ENCODE data around the gene SDS.
A peak's percentile ranks its signal among the peaks of the same experiment; 100 is the strongest.

Gene SDS

DNA sequence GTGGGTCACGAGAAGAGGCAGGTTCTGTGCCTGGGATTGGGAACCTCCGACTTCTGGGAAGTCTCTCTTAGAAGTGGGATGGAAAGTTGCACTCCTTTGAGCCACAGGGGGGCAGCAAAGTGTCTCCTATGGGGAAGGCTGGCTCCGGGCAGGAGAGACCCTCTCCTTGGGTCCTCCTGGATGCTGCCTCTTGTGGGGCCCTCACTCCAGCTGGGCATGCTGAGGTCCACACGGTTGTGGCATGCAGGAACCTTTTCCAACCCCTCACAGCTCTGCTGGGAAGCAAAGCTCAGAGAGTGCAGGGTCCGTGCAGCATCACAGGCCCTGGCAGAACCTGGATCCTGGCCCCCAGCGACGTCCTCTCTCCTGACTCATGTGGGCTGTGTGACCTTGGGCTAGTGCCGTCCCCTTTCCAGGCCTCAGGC is 35.9 kb upstream of the SDS start:
- H3K23ac ChIP-seq (ENCODE audit: low read length) = no peak overlapping the region
- no peak overlapping the region for H3K56ac ChIP-seq (ENCODE audit: low read length)
- no peak overlapping the region for H3K4me3 ChIP-seq (ENCODE audit: low read length)

DNA sequence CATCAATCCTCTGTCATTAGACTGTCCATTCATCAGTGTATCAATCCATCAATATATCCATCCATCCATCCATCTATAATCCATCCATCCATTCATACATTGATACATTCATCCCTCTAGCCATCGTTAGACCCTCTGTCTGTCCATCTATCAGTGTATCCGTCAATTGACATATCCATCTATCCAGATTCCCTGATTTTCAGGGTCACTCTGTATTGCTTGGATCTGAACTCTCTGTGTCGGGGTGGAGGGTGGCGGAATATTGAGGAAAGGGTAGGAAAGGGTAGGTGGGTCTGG is 35.6 kb upstream of the SDS start:
- no peak overlapping the region for H2BK120ac ChIP-seq (ENCODE audit: low read depth, low read length)
- H2BK5ac ChIP-seq (ENCODE audit: low read length) = no peak overlapping the region
- H4K8ac ChIP-seq (ENCODE audit: low read depth, low read length) = no peak overlapping the region
- H2BK15ac ChIP-seq (replicated peaks; ENCODE audit: low read depth) = no peak overlapping the region
- no peaks in the 10 kb centered on the region for H3K27me3 ChIP-seq (ENCODE audit: insufficient read depth, low read length, poor library complexity)
- no peak overlapping the region for H3K4me3 ChIP-seq (ENCODE audit: low read length)
- H4K5ac ChIP-seq (ENCODE audit: low read length) = no peak overlapping the region
- no peak overlapping the region for H3K27ac ChIP-seq (ENCODE audit: low read depth, low read length)
- H3K23ac ChIP-seq (ENCODE audit: low read length) = no peak overlapping the region
- no peaks in the 10 kb centered on the region for H3K79me1 ChIP-seq (ENCODE audit: low read length)
- H3K4me1 ChIP-seq (ENCODE audit: control insufficient read depth, low read depth, low read length) = no peaks in the 10 kb centered on the region
- no peak overlapping the region for H3K18ac ChIP-seq (ENCODE audit: low read length)
- no peak overlapping the region for H3K4ac ChIP-seq (ENCODE audit: low read depth, low read length)
- no peak for DNase-seq
- H3K36me3 ChIP-seq (ENCODE audit: control insufficient read depth, insufficient read depth, low read length) = no peaks in the 10 kb centered on the region
- H3K9ac ChIP-seq (ENCODE audit: low read length) = no peak overlapping the region
- H2AK5ac ChIP-seq (ENCODE audit: low read length) = no peak overlapping the region
- H3K4me2 ChIP-seq (ENCODE audit: low read length) = no peak overlapping the region
- no peak overlapping the region for H3K56ac ChIP-seq (ENCODE audit: low read length)
- WGBS (ENCODE audit: extremely low coverage, insufficient coverage, low lambda C conversion rate) = 100% methylated on average over 1 of the region's 4 CpGs
- no peaks in the 10 kb centered on the region for H3K79me2 ChIP-seq (ENCODE audit: control insufficient read depth, insufficient read depth, low read length)

More for the DNA sequence above, 35.9 kb upstream of the SDS start:
- Histone ChIP-seq H4K8ac (ENCODE audit: low read depth, low read length) (no peak overlapping the region), H3K79me1 (ENCODE audit: low read length) (no peaks in the 10 kb centered on the region), H2BK15ac (replicated peaks; ENCODE audit: low read depth) (no peak overlapping the region), H3K9ac (ENCODE audit: low read length) (no peak overlapping the region), H3K27me3 (ENCODE audit: insufficient read depth, low read length, poor library complexity) (no peaks in the 10 kb centered on the region), H3K36me3 (ENCODE audit: control insufficient read depth, insufficient read depth, low read length) (no peaks in the 10 kb centered on the region), H3K4me1 (ENCODE audit: control insufficient read depth, low read depth, low read length) (no peaks in the 10 kb centered on the region), H3K18ac (ENCODE audit: low read length) (no peak overlapping the region), H3K27ac (ENCODE audit: low read depth, low read length) (no peak overlapping the region), H2BK120ac (ENCODE audit: low read depth, low read length) (no peak overlapping the region), H2AK5ac (ENCODE audit: low read length) (no peak overlapping the region), H3K4me2 (ENCODE audit: low read length) (no peak overlapping the region), H4K5ac (ENCODE audit: low read length) (no peak overlapping the region), H3K4ac (ENCODE audit: low read depth, low read length) (no peak overlapping the region), H3K79me2 (ENCODE audit: control insufficient read depth, insufficient read depth, low read length) (no peaks in the 10 kb centered on the region), H2BK5ac (ENCODE audit: low read length) (no peak overlapping the region)
- WGBS (ENCODE audit: extremely low coverage, insufficient coverage, low lambda C conversion rate) = no CpG with 5 or more reads among the region's 8 CpGs
- peak; percentile 78 for DNase-seq

DNA sequence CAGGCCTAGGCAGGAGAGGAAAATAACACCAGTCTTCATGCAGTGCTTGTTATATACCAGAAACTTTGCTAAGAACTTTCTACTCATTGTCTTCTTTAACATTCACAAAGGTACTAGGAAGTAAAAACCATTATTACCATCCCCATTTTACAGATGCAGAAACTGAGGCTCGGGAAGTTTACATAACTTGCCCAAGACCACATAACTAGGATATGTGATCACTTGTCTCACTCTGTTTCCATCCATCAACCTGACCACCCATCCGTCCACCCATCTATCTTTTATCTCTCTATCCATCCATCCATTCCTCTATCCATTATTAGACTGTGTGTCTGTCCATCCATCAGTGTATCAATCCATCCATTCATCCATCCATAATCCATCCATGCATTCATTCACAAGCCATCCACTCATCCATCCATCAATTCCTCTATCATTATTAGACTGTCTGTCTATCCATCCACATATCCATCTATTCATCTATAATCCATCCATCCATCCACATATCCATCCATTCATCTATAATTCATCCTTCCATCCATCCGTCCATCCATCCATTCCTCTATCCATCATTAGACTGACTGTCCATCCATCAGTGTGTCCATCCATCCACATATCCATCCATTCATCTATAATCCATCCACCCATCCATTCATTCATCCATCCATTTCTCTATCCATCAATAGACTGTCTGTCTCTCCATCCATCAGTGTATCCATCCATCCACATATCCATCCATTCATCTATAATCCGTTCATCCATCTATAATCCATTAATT is 35.0 kb upstream of the SDS start:
- Histone ChIP-seq H4K8ac (ENCODE audit: low read depth, low read length) (no peak overlapping the region), H3K79me2 (ENCODE audit: control insufficient read depth, insufficient read depth, low read length) (no peaks in the 10 kb centered on the region), H3K79me1 (ENCODE audit: low read length) (no peaks in the 10 kb centered on the region), H3K9ac (ENCODE audit: low read length) (no peak overlapping the region), H2BK15ac (replicated peaks; ENCODE audit: low read depth) (no peak overlapping the region), H4K5ac (ENCODE audit: low read length) (no peak overlapping the region), H3K4ac (ENCODE audit: low read depth, low read length) (no peak overlapping the region), H3K4me3 (ENCODE audit: low read length) (no peak overlapping the region), H3K4me1 (ENCODE audit: control insufficient read depth, low read depth, low read length) (no peaks in the 10 kb centered on the region), H3K27ac (ENCODE audit: low read depth, low read length) (no peak overlapping the region), H2BK120ac (ENCODE audit: low read depth, low read length) (no peak overlapping the region), H2AK5ac (ENCODE audit: low read length) (no peak overlapping the region), H3K36me3 (ENCODE audit: control insufficient read depth, insufficient read depth, low read length) (no peaks in the 10 kb centered on the region), H3K27me3 (ENCODE audit: insufficient read depth, low read length, poor library complexity) (no peaks in the 10 kb centered on the region), H3K4me2 (ENCODE audit: low read length) (no peak overlapping the region), H3K23ac (ENCODE audit: low read length) (no peak overlapping the region), H2BK5ac (ENCODE audit: low read length) (no peak overlapping the region), H3K56ac (ENCODE audit: low read length) (no peak overlapping the region), H3K18ac (ENCODE audit: low read length) (no peak overlapping the region)
- DNase-seq = no peak
- 100% methylated on average over 2 of the region's 4 CpGs for WGBS (ENCODE audit: extremely low coverage, insufficient coverage, low lambda C conversion rate)

DNA sequence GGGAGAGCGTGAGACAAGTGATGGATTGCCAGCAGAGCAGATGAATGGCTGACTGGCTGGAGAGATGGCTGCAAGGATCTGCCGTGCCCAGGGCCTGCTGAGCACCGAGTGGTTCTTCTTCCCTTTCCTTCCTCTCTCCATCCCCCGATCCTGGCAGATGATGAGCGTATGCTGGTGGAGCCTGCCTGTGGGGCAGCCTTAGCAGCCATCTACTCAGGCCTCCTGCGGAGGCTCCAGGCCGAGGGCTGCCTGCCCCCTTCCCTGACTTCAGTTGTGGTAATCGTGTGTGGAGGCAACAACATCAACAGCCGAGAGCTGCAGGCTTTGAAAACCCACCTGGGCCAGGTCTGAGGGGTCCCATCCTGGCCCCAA is 34.0 kb upstream of the SDS start:
- no peaks in the 10 kb centered on the region for H3K27me3 ChIP-seq (ENCODE audit: insufficient read depth, low read length, poor library complexity)
- no peak overlapping the region for H2BK15ac ChIP-seq (replicated peaks; ENCODE audit: low read depth)
- no CpG with 5 or more reads among the region's 9 CpGs for WGBS (ENCODE audit: extremely low coverage, insufficient coverage, low lambda C conversion rate)

DNA sequence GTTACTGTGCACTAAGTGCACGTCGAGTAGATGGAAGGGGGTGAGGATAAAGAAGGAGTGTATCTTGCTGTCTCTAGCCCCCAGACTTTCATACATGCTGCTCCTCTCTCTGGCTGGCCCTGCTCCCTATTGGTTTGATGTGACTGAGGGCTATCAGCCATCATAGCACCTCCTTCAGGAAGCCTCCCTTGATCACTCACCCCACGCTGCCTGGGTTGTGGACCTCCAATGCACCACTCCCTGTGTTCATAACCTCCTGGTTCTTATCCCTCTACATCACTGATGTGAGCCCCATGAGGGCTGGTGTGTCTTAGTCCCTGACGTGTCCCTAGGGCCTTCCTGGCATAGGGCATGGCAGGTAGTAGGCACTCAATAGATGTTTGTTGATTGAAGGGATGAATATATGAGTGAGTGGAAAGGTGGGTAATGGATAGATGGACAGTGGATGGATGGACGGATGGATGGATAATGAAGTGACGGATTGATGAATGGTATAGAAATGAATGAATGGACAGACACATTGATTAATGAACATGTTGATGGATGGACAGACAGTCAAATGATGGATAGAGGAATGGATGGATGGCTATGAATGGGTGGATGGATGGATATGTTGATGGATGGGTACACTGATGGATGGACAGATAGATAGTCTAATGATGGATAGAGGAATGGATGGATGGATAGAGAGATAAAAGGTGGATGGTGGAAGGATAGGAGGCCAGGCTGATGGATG is 33.5 kb upstream of the SDS start:
- Histone ChIP-seq H3K18ac (ENCODE audit: low read length) (no peak overlapping the region), H3K56ac (ENCODE audit: low read length) (no peak overlapping the region), H3K4me1 (ENCODE audit: control insufficient read depth, low read depth, low read length) (no peaks in the 10 kb centered on the region), H3K23ac (ENCODE audit: low read length) (no peak overlapping the region), H3K36me3 (ENCODE audit: control insufficient read depth, insufficient read depth, low read length) (no peaks in the 10 kb centered on the region), H4K8ac (ENCODE audit: low read depth, low read length) (no peak overlapping the region), H3K4me2 (ENCODE audit: low read length) (no peak overlapping the region), H3K4me3 (ENCODE audit: low read length) (no peak overlapping the region), H2BK5ac (ENCODE audit: low read length) (no peak overlapping the region), H2AK5ac (ENCODE audit: low read length) (no peak overlapping the region), H3K79me2 (ENCODE audit: control insufficient read depth, insufficient read depth, low read length) (no peaks in the 10 kb centered on the region), H2BK120ac (ENCODE audit: low read depth, low read length) (no peak overlapping the region), H2BK15ac (replicated peaks; ENCODE audit: low read depth) (no peak overlapping the region), H3K27ac (ENCODE audit: low read depth, low read length) (no peak overlapping the region), H3K4ac (ENCODE audit: low read depth, low read length) (no peak overlapping the region), H3K79me1 (ENCODE audit: low read length) (no peaks in the 10 kb centered on the region), H4K5ac (ENCODE audit: low read length) (no peak overlapping the region), H3K27me3 (ENCODE audit: insufficient read depth, low read length, poor library complexity) (no peaks in the 10 kb centered on the region), H3K9ac (ENCODE audit: low read length) (no peak overlapping the region)
- WGBS (ENCODE audit: extremely low coverage, insufficient coverage, low lambda C conversion rate) = 100% methylated on average over 2 of the region's 6 CpGs
- no peak for DNase-seq

More for the DNA sequence above, 34.0 kb upstream of the SDS start:
- no peak overlapping the region for H3K9ac ChIP-seq (ENCODE audit: low read length)
- H3K4me2 ChIP-seq (ENCODE audit: low read length) = no peak overlapping the region
- no peak overlapping the region for H3K23ac ChIP-seq (ENCODE audit: low read length)
- H2AK5ac ChIP-seq (ENCODE audit: low read length) = no peak overlapping the region
- H3K18ac ChIP-seq (ENCODE audit: low read length) = no peak overlapping the region
- H3K79me1 ChIP-seq (ENCODE audit: low read length) = no peaks in the 10 kb centered on the region
- no peak overlapping the region for H4K5ac ChIP-seq (ENCODE audit: low read length)
- H3K56ac ChIP-seq (ENCODE audit: low read length) = no peak overlapping the region
- no peak overlapping the region for H3K27ac ChIP-seq (ENCODE audit: low read depth, low read length)
- no peaks in the 10 kb centered on the region for H3K4me1 ChIP-seq (ENCODE audit: control insufficient read depth, low read depth, low read length)
- no peaks in the 10 kb centered on the region for H3K36me3 ChIP-seq (ENCODE audit: control insufficient read depth, insufficient read depth, low read length)
- no peak overlapping the region for H3K4me3 ChIP-seq (ENCODE audit: low read length)
- H3K79me2 ChIP-seq (ENCODE audit: control insufficient read depth, insufficient read depth, low read length) = no peaks in the 10 kb centered on the region
- H2BK5ac ChIP-seq (ENCODE audit: low read length) = no peak overlapping the region
- DNase-seq = no peak
- H2BK120ac ChIP-seq (ENCODE audit: low read depth, low read length) = no peak overlapping the region
- H3K4ac ChIP-seq (ENCODE audit: low read depth, low read length) = no peak overlapping the region
- H4K8ac ChIP-seq (ENCODE audit: low read depth, low read length) = no peak overlapping the region
